OCI-LY1 (cell line): ENCODE data around the gene CFAP69.

Experiments used
- CTCF ChIP-seq: fragments of 200-600 bp; sonication (generic), shearing (Covaris generic); IDR thresholded peaks from 2 replicates; pipeline ENCODE4 v1.5.1; 2017; ENCODE audit warnings: mild to moderate bottlenecking, antibody characterized with exemption, low read length, moderate library complexity, mixed read lengths
- EZH2 ChIP-seq: fragments of 200-600 bp; sonication (generic), shearing (Covaris generic); IDR thresholded peaks from 2 replicates; pipeline ENCODE4 v1.8.0; 2017; ENCODE audit warnings: borderline replicate concordance, mixed run types, mild to moderate bottlenecking, antibody characterized with exemption, low read length, moderate library complexity, mixed read lengths

DNA sequence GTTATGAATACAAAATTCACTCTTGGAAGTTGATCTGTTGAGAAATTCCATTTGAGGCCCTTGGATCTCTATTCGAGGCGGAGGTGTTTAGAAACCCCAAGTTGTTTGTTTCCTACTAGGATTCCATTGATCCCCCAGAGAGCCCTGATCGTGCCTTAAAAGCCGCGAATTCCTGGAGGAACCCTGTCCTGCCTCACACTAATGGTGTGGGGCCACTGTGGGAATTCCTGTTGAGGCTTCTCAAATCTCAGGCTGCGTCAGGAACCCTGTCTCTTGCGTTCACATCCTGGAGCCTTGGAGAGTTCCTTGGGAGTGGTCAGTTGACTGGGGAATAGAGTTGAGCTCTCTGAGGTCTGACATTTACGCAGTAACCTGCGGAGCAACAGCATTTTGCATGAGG lies 1.2 kb downstream of the CFAP69 start:
- TF ChIP-seq CTCF (no peak), EZH2 (no peak)
